GM23338 (cell line): ENCODE data around the gene C2CD3. TPM values are rescaled to one million over a fixed set of nuclear protein-coding genes. Genes with fewer than 3 reads are reported as not detected.

Experiments
- ATAC-seq: fragments of 200-7000 bp; cut with Tn5 transposase; 3 replicates; pipeline ENCODE4 v1.9.1; 2020
- DNase-seq: peaks from one replicate; pipeline ENCODE4 v3.0.0-alpha.2; 2015; ENCODE audit warnings: low spot score
- H2AFZ ChIP-seq: fragments of 200-600 bp; sonication (generic); 2 replicates; pipeline ENCODE4 v1.8.0; 2016; ENCODE audit warnings: antibody characterized with exemption, mild to moderate bottlenecking, moderate library complexity
- H3F3A ChIP-seq: fragments of 200-600 bp; sonication (generic); replicated peaks from 2 replicates; pipeline ENCODE4 v1.8.0; 2017; ENCODE audit warnings: antibody characterized with exemption, mixed run types, low read depth
- H3K27ac ChIP-seq: fragments of 200-600 bp; sonication (generic); 2 replicates; pipeline ENCODE4 v1.6.1; 2016; ENCODE audit warnings: low read depth
- H3K27me3 ChIP-seq: fragments of 200-600 bp; sonication (generic); 2 replicates; pipeline ENCODE4 v1.8.0; 2016; ENCODE audit warnings: mild to moderate bottlenecking, mixed run types, moderate library complexity; ENCODE audit not compliant: insufficient read depth
- H3K36me3 ChIP-seq: fragments of 200-600 bp; sonication (generic); 2 replicates; pipeline ENCODE4 v1.8.0; 2016; ENCODE audit warnings: mild to moderate bottlenecking; ENCODE audit not compliant: insufficient read depth
- H3K4me1 ChIP-seq: fragments of 200-600 bp; sonication (generic); 2 replicates; pipeline ENCODE4 v1.8.0; 2016; ENCODE audit warnings: mild to moderate bottlenecking, moderate library complexity; ENCODE audit not compliant: insufficient read depth
- H3K4me2 ChIP-seq: fragments of 200-600 bp; sonication (generic); 2 replicates; pipeline ENCODE4 v1.7.1; 2017; ENCODE audit warnings: mixed run types
- H3K4me3 ChIP-seq: fragments of 200-600 bp; sonication (generic); 2 replicates; pipeline ENCODE4 v1.6.1; 2016; ENCODE audit warnings: mixed run types
- H3K79me2 ChIP-seq: fragments of 200-600 bp; sonication (generic); replicated peaks from 2 replicates; pipeline ENCODE4 v1.8.0; 2017; ENCODE audit warnings: mild to moderate bottlenecking; ENCODE audit not compliant: insufficient read depth
- H3K9me2 ChIP-seq: fragments of 200-600 bp; sonication (generic); 2 replicates; pipeline ENCODE4 v1.8.0; 2017; ENCODE audit not compliant: insufficient read depth
- H4K20me1 ChIP-seq: fragments of 200-600 bp; sonication (generic); replicated peaks from 2 replicates; pipeline ENCODE4 v1.8.0; 2017; ENCODE audit warnings: mild to moderate bottlenecking; ENCODE audit not compliant: insufficient read depth
- H3K27ac Mint-ChIP-seq: 2 replicates; pipeline ENCODE4 v1.8.0; 2020; ENCODE audit warnings: inconsistent platforms, mild to moderate bottlenecking, moderate library complexity, mixed read lengths
- H3K27me3 Mint-ChIP-seq: 3 replicates; pipeline ENCODE4 v1.8.0; 2022; ENCODE audit warnings: low read depth, mild to moderate bottlenecking, moderate library complexity, mixed read lengths, inconsistent platforms; ENCODE audit not compliant: insufficient read depth, poor library complexity
- H3K36me3 Mint-ChIP-seq: 3 replicates; pipeline ENCODE4 v1.8.0; 2021; ENCODE audit warnings: low read depth, mild to moderate bottlenecking, inconsistent platforms, moderate library complexity, mixed read lengths
- H3K4me1 Mint-ChIP-seq: 3 replicates; pipeline ENCODE4 v1.8.0; 2020; ENCODE audit warnings: mild to moderate bottlenecking, inconsistent platforms, mixed read lengths
- H3K4me3 Mint-ChIP-seq: 3 replicates; pipeline ENCODE4 v1.8.0; 2021; ENCODE audit warnings: moderate library complexity, mild to moderate bottlenecking, inconsistent platforms, mixed read lengths
- H3K9me3 Mint-ChIP-seq: 3 replicates; pipeline ENCODE4 v1.8.0; 2020; ENCODE audit warnings: moderate library complexity, mild to moderate bottlenecking, inconsistent platforms, mixed read lengths
- CTCF ChIP-seq, 2 experiments: fragments of 200-600 bp in 1 of 2; sonication (generic) in 1 of 2; conservative IDR thresholded peaks; 2 replicates each; pipeline versions ENCODE4 v1.5.1 to v1.6.1; 2016 to 2017; ENCODE audit warnings: antibody characterized with exemption in 2 of 2, low read depth in 2 of 2, mild to moderate bottlenecking in 2 of 2, moderate library complexity in 1 of 2
- ETS1 ChIP-seq: IDR thresholded peaks from 2 replicates; pipeline ENCODE4 v1.6.1; 2016; ENCODE audit warnings: antibody characterized with exemption
- EZH2 ChIP-seq: fragments of 200-600 bp; sonication (generic); IDR thresholded peaks from one replicate; pipeline ENCODE4 v1.8.0; 2017; ENCODE audit warnings: antibody characterized with exemption, mild to moderate bottlenecking, low read depth; ENCODE audit not compliant: unreplicated experiment
- EZH2phosphoT487 ChIP-seq: fragments of 200-600 bp; sonication (generic); IDR thresholded peaks from one replicate; pipeline ENCODE4 v1.8.1; 2018; ENCODE audit warnings: antibody characterized with exemption; ENCODE audit not compliant: unreplicated experiment
- JUNB ChIP-seq: IDR thresholded peaks from one replicate; pipeline ENCODE4 v1.6.1; 2016; ENCODE audit warnings: antibody characterized with exemption; ENCODE audit not compliant: unreplicated experiment
- NANOG ChIP-seq: IDR thresholded peaks from 2 replicates; pipeline ENCODE4 v1.6.1; 2016; ENCODE audit warnings: antibody characterized with exemption, borderline replicate concordance
- POLR2AphosphoS5 ChIP-seq: IDR thresholded peaks from 2 replicates; pipeline ENCODE4 v1.6.1; 2016; ENCODE audit warnings: antibody characterized with exemption, low read depth
- ZNF114 ChIP-seq: fragments of 250-450 bp; sonication (Bioruptor Pico); IDR thresholded peaks from 2 replicates; pipeline ENCODE4 v1.5.0; 2020; ENCODE audit warnings: mild to moderate bottlenecking, moderate library complexity
- ZNF331 ChIP-seq: fragments of 250-450 bp; sonication (Bioruptor Pico); IDR thresholded peaks from 2 replicates; pipeline ENCODE4 v1.5.0; 2020; ENCODE audit warnings: low read depth, mild to moderate bottlenecking, moderate library complexity
- ZNF462 ChIP-seq: fragments of 250-450 bp; sonication (Bioruptor Pico); IDR thresholded peaks from 2 replicates; pipeline ENCODE4 v1.5.0; 2020; ENCODE audit warnings: mild to moderate bottlenecking, moderate library complexity
- polyA plus RNA-seq: library from polyadenylated mRNA; unstranded; fragments of >200 nt; fragmentation: Nextera tagmentation; extraction: Ambion mirVana; gene quantifications from 2 replicates; pipeline ENCODE4 v1.2.1, GENCODE V29; 2016
- total RNA-seq: library from RNA; depleted of rRNA; stranded (reverse); fragments of >200 nt; shearing (Covaris generic); gene quantifications from 2 replicates; pipeline ENCODE4 v1.2.3, GENCODE V29; 2014

Gene C2CD3
- total and polyA plus RNA-seq, 2 experiments from 2014 or later: 15.5 to 29.5 TPM

- H3K9me3 Mint-ChIP-seq: no peaks in the 10 kb centered on the region
- no peak for ATAC-seq
- no peaks in the 10 kb centered on the region; the same call in 1 of the 2 replicates for H3K9me2 ChIP-seq
Measured at GRCh38 chr11:74017631-74018030, 153.2 kb downstream of the C2CD3 start.

More at GRCh38 chr11:74017631-74018030, 153.2 kb downstream of the C2CD3 start:
- no peak overlapping the region for H3K4me2 ChIP-seq
- no peak overlapping the region for H3K27ac ChIP-seq
- H4K20me1 ChIP-seq: no peaks in the 10 kb centered on the region
- Mint-ChIP-seq H3K4me3 (no peak overlapping the region), H3K27me3 (peaks cover 1% of the 10 kb centered on the region), H3K4me1 (no peaks in the 10 kb centered on the region), H3K36me3 (peaks cover 13% of the 10 kb centered on the region), H3K27ac (no peak overlapping the region)
- H3K79me2 ChIP-seq: no peaks in the 10 kb centered on the region
- H3K27me3 ChIP-seq: no peaks in the 10 kb centered on the region
- no peak overlapping the region for H3K4me3 ChIP-seq
- no peaks in the 10 kb centered on the region for H3K4me1 ChIP-seq
- H2AFZ ChIP-seq: no peak overlapping the region
- DNase-seq: no peak
- H3K36me3 ChIP-seq: no peaks in the 10 kb centered on the region
- no peak for TF ChIP-seq CTCF (conservative IDR thresholded peaks at IDR 0.05; ENCODE audit: low read depth in 2 of 2)
- no peak for TF ChIP-seq JUNB
- no peak for TF ChIP-seq POLR2AphosphoS5
- no peak for TF ChIP-seq ZNF462 (CRISPR knock-in tag)
- no peak for TF ChIP-seq ETS1
- no peak for TF ChIP-seq EZH2phosphoT487
- no peak for TF ChIP-seq ZNF114
- no peak for TF ChIP-seq NANOG
- no peak for TF ChIP-seq EZH2
- TF ChIP-seq ZNF331 (CRISPR knock-in tag): no peak
- H3F3A ChIP-seq: no peaks in the 10 kb centered on the region
